Activated B cell treated with CpG ODN at 0.5 μM for 24 hours (primary cell): ENCODE measurements around the gene MLEC. TPM values are rescaled to one million over a fixed set of nuclear protein-coding genes. Genes with fewer than 3 reads are reported as not detected.

ENCODE experiments used
- ATAC-seq: fragments of 200-7000 bp; cut with Tn5 transposase; one replicate; pipeline ENCODE4 v1.10.0; 2021; ENCODE audit warnings: low read depth, mild to moderate bottlenecking, moderate library complexity
- CTCF ChIA-PET: fragments of 350-600 bp; sonication (Branson Sonifier 250); formaldehyde crosslinking; loops from one replicate; lab custom pipeline; 2021; ENCODE audit warnings: antibody characterized with exemption; lab: Charles Lee
- POLR2A ChIA-PET: fragments of 350-600 bp; sonication (Branson Sonifier 250); formaldehyde crosslinking; loops from one replicate; lab custom pipeline; 2021; ENCODE audit warnings: antibody characterized with exemption; lab: Charles Lee
- DNase-seq: peaks from one replicate; pipeline ENCODE4 v3.0.0; 2022
- H3K27ac Mint-ChIP-seq: one replicate; pipeline ENCODE4 v1.8.0; 2020; ENCODE audit warnings: mixed read lengths
- H3K27me3 Mint-ChIP-seq: one replicate; pipeline ENCODE4 v1.8.0; 2021; ENCODE audit warnings: mixed read lengths
- H3K36me3 Mint-ChIP-seq: one replicate; pipeline ENCODE4 v1.8.0; 2021; ENCODE audit warnings: low read depth, mixed read lengths
- H3K4me1 Mint-ChIP-seq: one replicate; pipeline ENCODE4 v1.8.0; 2021; ENCODE audit warnings: mixed read lengths
- H3K4me3 Mint-ChIP-seq: one replicate; pipeline ENCODE4 v1.8.0; 2020; ENCODE audit warnings: mild to moderate bottlenecking, mixed read lengths
- H3K9me3 Mint-ChIP-seq: one replicate; pipeline ENCODE4 v1.8.0; 2020; ENCODE audit warnings: mixed read lengths
- CTCF ChIP-seq: fragments of 200-600 bp; IDR thresholded peaks from one replicate; pipeline ENCODE4 v1.8.0; 2022; ENCODE audit warnings: antibody characterized with exemption, mild to moderate bottlenecking
- intact Hi-C: fragments of 100-400 bp; cut with micrococcal nuclease; formaldehyde crosslinking; loops from one replicate; pipeline ENCODE4 v1.15.1; 2024
- total RNA-seq: library from RNA; stranded (reverse); gene quantifications from 2 replicates; pipeline ENCODE4 v1.2.3, GENCODE V29; 2022

Gene MLEC
- total RNA-seq, 1 donor from 2014 or later = 69.6 TPM

- Mint-ChIP-seq H3K27ac (no peak overlapping the region), H3K9me3 (no peaks in the 10 kb centered on the region)
Measured at GRCh38 chr12:120653611-120654010, 33.3 kb upstream of the MLEC start.

GRCh38 chr12:120654656-120655055 lies 32.3 kb upstream of the MLEC start:
- intact Hi-C loops = no loop called here
- no peak for DNase-seq
- CTCF ChIA-PET = interaction anchor here (0.6 kb wide), 1 partner anchor 290 kb away, joined by 3 read pairs; no protein-coding TSS in a partner anchor
- POLR2A ChIA-PET = no interaction called here
- no peaks in the 10 kb centered on the region for H3K36me3 Mint-ChIP-seq
- peaks cover 2% of the 10 kb centered on the region for H3K4me1 Mint-ChIP-seq
- H3K4me3 Mint-ChIP-seq = no peak overlapping the region
- peaks cover 27% of the 10 kb centered on the region for H3K27me3 Mint-ChIP-seq
- no peak overlapping the region for H3K27ac Mint-ChIP-seq
- TF ChIP-seq CTCF = no peak
- no peaks in the 10 kb centered on the region for H3K9me3 Mint-ChIP-seq
- ATAC-seq = no peak

More at GRCh38 chr12:120653611-120654010, 33.3 kb upstream of the MLEC start:
- peaks cover 13% of the 10 kb centered on the region for H3K4me1 Mint-ChIP-seq
- no peaks in the 10 kb centered on the region for H3K36me3 Mint-ChIP-seq
- CTCF ChIA-PET = interaction anchor here (1.3 kb wide), 1 partner anchor 37 kb away, joined by 4 read pairs; no protein-coding TSS in a partner anchor
- H3K4me3 Mint-ChIP-seq = no peak overlapping the region
- peaks cover 35% of the 10 kb centered on the region for H3K27me3 Mint-ChIP-seq
- intact Hi-C loops = no loop called here
- DNase-seq (no peak), ATAC-seq (no peak)
- POLR2A ChIA-PET = no interaction called here
- TF ChIP-seq CTCF = no peak

- ChIA-PET POLR2A (interaction anchor here (0.9 kb wide), 1 partner anchor 31 kb away, joined by 3 read pairs; the partner anchor contains the start of gene MLEC), CTCF (interaction anchor here (2.2 kb wide), 1 partner anchor 9 kb away, joined by 9 read pairs; no protein-coding TSS in a partner anchor)
- no peaks in the 10 kb centered on the region for H3K36me3 Mint-ChIP-seq
- no peaks in the 10 kb centered on the region for H3K4me1 Mint-ChIP-seq
- H3K9me3 Mint-ChIP-seq = no peaks in the 10 kb centered on the region
- no peak overlapping the region for H3K27ac Mint-ChIP-seq
- no peak for DNase-seq
- H3K4me3 Mint-ChIP-seq = no peak overlapping the region
- TF ChIP-seq CTCF = no peak
- H3K27me3 Mint-ChIP-seq = peaks cover 16% of the 10 kb centered on the region
- intact Hi-C loops = no loop called here
- ATAC-seq = no peak
Measured at GRCh38 chr12:120656008-120656407, 30.9 kb upstream of the MLEC start.

- Mint-ChIP-seq H3K27me3 (peaks cover 9% of the 10 kb centered on the region), H3K36me3 (no peaks in the 10 kb centered on the region), H3K4me1 (peaks cover 8% of the 10 kb centered on the region), H3K27ac (no peak overlapping the region), H3K9me3 (no peaks in the 10 kb centered on the region), H3K4me3 (no peak overlapping the region)
- CTCF ChIA-PET = no interaction called here
- DNase-seq = no peak
- intact Hi-C loops = no loop called here
- ATAC-seq = no peak
- POLR2A ChIA-PET = interaction anchor here (0.6 kb wide), 1 partner anchor 455 kb away, joined by 5 read pairs; no protein-coding TSS in a partner anchor
- no peak for TF ChIP-seq CTCF
Measured at GRCh38 chr12:120658286-120659150, 28.4 kb upstream of the MLEC start.

- Mint-ChIP-seq H3K4me3 (no peak overlapping the region), H3K36me3 (no peaks in the 10 kb centered on the region), H3K27me3 (peaks cover 6% of the 10 kb centered on the region), H3K9me3 (no peaks in the 10 kb centered on the region), H3K4me1 (peaks cover 12% of the 10 kb centered on the region), H3K27ac (no peak overlapping the region)
- intact Hi-C loops = no loop called here
- ChIA-PET CTCF (no interaction called here), POLR2A (interaction anchor here (0.6 kb wide), 1 partner anchor 456 kb away, joined by 5 read pairs; no protein-coding TSS in a partner anchor)
- DNase-seq (no peak), ATAC-seq (no peak)
- TF ChIP-seq CTCF = no peak
Measured at GRCh38 chr12:120659151-120659525, 27.8 kb upstream of the MLEC start.
